ENCODE measurements around the gene SHLD2. TPM values are rescaled to one million over a fixed set of nuclear protein-coding genes. Genes with fewer than 3 reads are reported as not detected.

Gene SHLD2
- 12.5 and 20.7 TPM in 2 replicates for total RNA-seq

GRCh38 chr10:87094373-87095235 lies at the start of gene SHLD2, which contains the start of gene GLUD1:
SHLD2 (plus strand) TSS chr10:87095206; CDS start chr10:87151355, 56,149 bp downstream.
GLUD1 (minus strand) TSS chr10:87094843; CDS start chr10:87094769, 74 bp downstream.

GRCh38 chr10:87225148-87225547 lies 130.1 kb downstream of the SHLD2 start, which contains the start of gene NUTM2A:
NUTM2A (plus strand) TSS chr10:87225448; CDS start chr10:87225831, 383 bp downstream.

Other genes starting within 250 kb of the SHLD2 start
- 0.13 and 0.16 TPM in 2 replicates for gene MMRN2, start 137.6 kb upstream of the SHLD2 start, total RNA-seq
- gene SNCG, start 136.6 kb upstream of the SHLD2 start, total RNA-seq, result 2.0 and 8.6 TPM in 2 replicates
- 0.33 and 0.63 TPM in 2 replicates for gene ADIRF, start 126.7 kb upstream of the SHLD2 start, total RNA-seq
- gene FAM25A, start 74.9 kb upstream of the SHLD2 start, total RNA-seq, result not detected in 2 replicates
- gene GLUD1, start 363 bp upstream of the SHLD2 start, total RNA-seq, result 101 and 112 TPM in 2 replicates
- gene NUTM2A, start 130.2 kb downstream of the SHLD2 start, total RNA-seq, result 0.49 and 0.76 TPM in 2 replicates

Measured in mesangial cell (primary cell).